ENCODE data around the gene PTPN2. TPM values are rescaled to one million over a fixed set of nuclear protein-coding genes. Genes with fewer than 3 reads are reported as not detected.
"Not testable (repeated sequence)": the region's sequence is repeated elsewhere in the genome, so short reads cannot be mapped to it uniquely, and the experiment has no call there.

Gene PTPN2
- total RNA-seq, 3 donors from 2014 or later (not counting 1 experiment from before 2014, with no cell fraction given), result 110 to 115 (median 112) TPM

DNA sequence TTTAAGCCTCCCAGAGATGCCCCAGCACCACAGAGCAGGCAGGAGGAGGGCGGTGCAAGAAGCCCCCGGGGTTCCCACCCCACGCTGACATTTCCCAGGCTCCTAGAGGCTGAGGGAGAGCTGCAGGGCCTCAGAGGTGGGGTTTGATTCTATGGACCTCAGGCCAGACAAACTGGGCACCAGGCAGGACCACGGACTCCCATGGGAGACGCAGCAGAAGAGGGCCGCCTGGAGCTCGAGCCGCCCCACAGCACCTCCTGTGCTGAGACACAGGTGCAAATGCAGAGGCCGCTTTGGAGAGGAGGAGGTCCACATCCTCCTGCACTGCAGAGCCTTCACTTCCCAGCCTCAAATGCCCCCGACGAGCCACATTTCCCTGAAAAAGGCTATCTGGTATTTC, 118.5 kb downstream of the PTPN2 start:
- H3K4me1 Mint-ChIP-seq, result peaks cover 0 to 4% of the 10 kb centered on the region in 2 donors
- no peaks in the 10 kb centered on the region for H3K27me3 ChIP-seq (ENCODE audit: control insufficient read depth, insufficient read depth, low read length)
- H3K36me3 Mint-ChIP-seq, result no peaks in the 10 kb centered on the region
- ATAC-seq (no peak), DNase-seq (no peak)
- H3K36me3 ChIP-seq (ENCODE audit: control insufficient read depth, insufficient read depth, low read length), result no peaks in the 10 kb centered on the region
- no peak overlapping the region for H3K27ac Mint-ChIP-seq
- H3K9me3 Mint-ChIP-seq, result no peaks in the 10 kb centered on the region
- intact Hi-C loops (cut with micrococcal nuclease), result no loop called here
- no peaks in the 10 kb centered on the region for H3K27me3 Mint-ChIP-seq (ENCODE audit: low read depth in 2 of 2)
- TF ChIP-seq, protein P1, sequence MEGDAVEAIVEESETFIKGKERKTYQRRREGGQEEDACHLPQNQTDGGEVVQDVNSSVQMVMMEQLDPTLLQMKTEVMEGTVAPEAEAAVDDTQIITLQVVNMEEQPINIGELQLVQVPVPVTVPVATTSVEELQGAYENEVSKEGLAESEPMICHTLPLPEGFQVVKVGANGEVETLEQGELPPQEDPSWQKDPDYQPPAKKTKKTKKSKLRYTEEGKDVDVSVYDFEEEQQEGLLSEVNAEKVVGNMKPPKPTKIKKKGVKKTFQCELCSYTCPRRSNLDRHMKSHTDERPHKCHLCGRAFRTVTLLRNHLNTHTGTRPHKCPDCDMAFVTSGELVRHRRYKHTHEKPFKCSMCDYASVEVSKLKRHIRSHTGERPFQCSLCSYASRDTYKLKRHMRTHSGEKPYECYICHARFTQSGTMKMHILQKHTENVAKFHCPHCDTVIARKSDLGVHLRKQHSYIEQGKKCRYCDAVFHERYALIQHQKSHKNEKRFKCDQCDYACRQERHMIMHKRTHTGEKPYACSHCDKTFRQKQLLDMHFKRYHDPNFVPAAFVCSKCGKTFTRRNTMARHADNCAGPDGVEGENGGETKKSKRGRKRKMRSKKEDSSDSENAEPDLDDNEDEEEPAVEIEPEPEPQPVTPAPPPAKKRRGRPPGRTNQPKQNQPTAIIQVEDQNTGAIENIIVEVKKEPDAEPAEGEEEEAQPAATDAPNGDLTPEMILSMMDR (IDR thresholded peaks at IDR 0.05), result no peak
- H3K27ac ChIP-seq (ENCODE audit: low read length), result no peak overlapping the region
- H3K4me3 ChIP-seq (ENCODE audit: low read length), result no peak overlapping the region
- H3K4me3 Mint-ChIP-seq, result no peak overlapping the region
- no peaks in the 10 kb centered on the region for H3K9me3 ChIP-seq (ENCODE audit: control insufficient read depth, insufficient read depth, low read length)
- WGBS (ENCODE audit: insufficient coverage), result 93% methylated on average over 11 of the region's 11 CpGs
- H3K4me1 ChIP-seq (ENCODE audit: control insufficient read depth, insufficient read depth, low read length), result no peaks in the 10 kb centered on the region

DNA sequence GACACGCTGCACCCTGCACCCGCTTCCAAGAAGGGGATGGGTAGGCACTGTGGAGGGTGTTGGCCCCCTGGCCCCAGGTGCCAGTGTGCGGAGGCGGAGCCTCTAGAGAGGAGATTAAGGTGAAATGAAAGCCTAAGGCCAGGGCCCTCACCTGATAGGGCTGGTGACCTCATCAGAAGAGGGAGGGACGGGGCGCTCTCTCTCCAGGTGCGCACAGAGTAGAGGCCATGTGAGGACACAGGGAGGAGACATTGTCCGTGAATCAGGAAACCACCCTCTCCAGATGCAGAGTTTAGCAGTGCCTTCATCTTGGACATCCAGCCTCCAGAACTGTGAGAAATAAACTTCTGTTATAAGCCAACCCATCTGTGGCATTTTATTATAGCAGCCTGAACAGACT, 118.9 kb downstream of the PTPN2 start:
- Mint-ChIP-seq H3K4me3 (no peak overlapping the region), H3K36me3 (no peaks in the 10 kb centered on the region), H3K4me1 (peaks cover 0 to 4% of the 10 kb centered on the region in 2 donors), H3K9me3 (no peaks in the 10 kb centered on the region), H3K27me3 (ENCODE audit: low read depth in 2 of 2) (no peaks in the 10 kb centered on the region), H3K27ac (no peak overlapping the region)
- WGBS (ENCODE audit: insufficient coverage), result 96% methylated on average over 8 of the region's 8 CpGs
- ATAC-seq (no peak), DNase-seq (no peak)
- no peaks in the 10 kb centered on the region for H3K36me3 ChIP-seq (ENCODE audit: control insufficient read depth, insufficient read depth, low read length)
- TF ChIP-seq, protein P1 (IDR thresholded peaks at IDR 0.05), result no peak
- intact Hi-C loops (cut with micrococcal nuclease), result no loop called here
- no peak overlapping the region for H3K27ac ChIP-seq (ENCODE audit: low read length)
- H3K4me1 ChIP-seq (ENCODE audit: control insufficient read depth, insufficient read depth, low read length), result no peaks in the 10 kb centered on the region
- H3K27me3 ChIP-seq (ENCODE audit: control insufficient read depth, insufficient read depth, low read length), result no peaks in the 10 kb centered on the region
- H3K9me3 ChIP-seq (ENCODE audit: control insufficient read depth, insufficient read depth, low read length), result no peaks in the 10 kb centered on the region
- H3K4me3 ChIP-seq (ENCODE audit: low read length), result no peak overlapping the region

GRCh38 chr18:12758566-12758965, 125.5 kb downstream of the PTPN2 start:
- H3K4me1 Mint-ChIP-seq; H3K9me3 Mint-ChIP-seq; DNase-seq; H3K27ac Mint-ChIP-seq; H3K27ac ChIP-seq (ENCODE audit: low read length); H3K36me3 Mint-ChIP-seq; intact Hi-C loops (cut with micrococcal nuclease); ATAC-seq; H3K4me3 ChIP-seq (ENCODE audit: low read length); H3K36me3 ChIP-seq (ENCODE audit: control insufficient read depth, insufficient read depth, low read length); H3K4me1 ChIP-seq (ENCODE audit: control insufficient read depth, insufficient read depth, low read length); H3K4me3 Mint-ChIP-seq; H3K9me3 ChIP-seq (ENCODE audit: control insufficient read depth, insufficient read depth, low read length); H3K27me3 Mint-ChIP-seq (ENCODE audit: low read depth in 2 of 2); H3K27me3 ChIP-seq (ENCODE audit: control insufficient read depth, insufficient read depth, low read length): not testable (repeated sequence)
- WGBS (ENCODE audit: insufficient coverage), result 88% methylated on average over 1 of the region's 3 CpGs

DNA sequence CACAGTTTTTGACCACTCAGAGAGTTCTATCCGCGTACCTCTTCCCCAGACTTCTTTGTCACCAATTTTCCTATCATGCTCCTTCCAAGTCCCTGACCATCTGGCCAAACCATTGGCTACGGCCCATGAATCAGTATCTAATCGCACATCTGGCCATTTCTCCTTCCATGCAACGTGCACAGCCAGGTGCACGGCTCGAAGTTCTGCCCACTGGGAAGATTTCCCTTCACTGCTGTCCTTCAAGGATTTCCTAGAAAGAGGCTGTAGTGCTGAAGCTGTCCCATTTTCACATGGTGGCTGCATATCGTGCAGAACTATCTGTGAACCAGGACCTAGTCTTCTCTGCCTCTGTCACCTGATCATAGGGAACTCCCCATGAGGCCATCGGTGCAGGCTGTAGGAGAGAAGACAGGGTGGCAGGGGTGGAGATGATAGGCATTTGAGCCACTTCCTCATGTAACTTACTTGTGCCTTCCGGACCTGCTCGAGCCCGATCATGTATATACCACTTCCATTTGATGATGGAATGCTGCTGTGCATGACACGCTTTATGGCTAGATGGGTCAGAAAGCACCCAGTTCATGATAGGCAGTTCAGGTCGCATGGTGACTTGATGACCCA, 127.3 kb downstream of the PTPN2 start:
- H3K36me3 Mint-ChIP-seq; H3K9me3 Mint-ChIP-seq; H3K4me3 ChIP-seq (ENCODE audit: low read length); H3K4me3 Mint-ChIP-seq; H3K4me1 Mint-ChIP-seq; intact Hi-C loops (cut with micrococcal nuclease); ATAC-seq; H3K27ac Mint-ChIP-seq; H3K27ac ChIP-seq (ENCODE audit: low read length); H3K36me3 ChIP-seq (ENCODE audit: control insufficient read depth, insufficient read depth, low read length); H3K27me3 ChIP-seq (ENCODE audit: control insufficient read depth, insufficient read depth, low read length); DNase-seq; H3K27me3 Mint-ChIP-seq (ENCODE audit: low read depth in 2 of 2); H3K4me1 ChIP-seq (ENCODE audit: control insufficient read depth, insufficient read depth, low read length); H3K9me3 ChIP-seq (ENCODE audit: control insufficient read depth, insufficient read depth, low read length): not testable (repeated sequence)
- WGBS (ENCODE audit: insufficient coverage), result 92% methylated on average over 14 of the region's 14 CpGs

- ATAC-seq; H3K4me3 Mint-ChIP-seq; H3K9me3 ChIP-seq (ENCODE audit: control insufficient read depth, insufficient read depth, low read length); H3K4me1 Mint-ChIP-seq; H3K9me3 Mint-ChIP-seq; H3K27me3 Mint-ChIP-seq (ENCODE audit: low read depth in 2 of 2); intact Hi-C loops (cut with micrococcal nuclease); H3K4me3 ChIP-seq (ENCODE audit: low read length); H3K36me3 ChIP-seq (ENCODE audit: control insufficient read depth, insufficient read depth, low read length); H3K36me3 Mint-ChIP-seq; DNase-seq; H3K4me1 ChIP-seq (ENCODE audit: control insufficient read depth, insufficient read depth, low read length); H3K27ac ChIP-seq (ENCODE audit: low read length); H3K27ac Mint-ChIP-seq; H3K27me3 ChIP-seq (ENCODE audit: control insufficient read depth, insufficient read depth, low read length): not testable (repeated sequence)
- 98% methylated on average over 6 of the region's 6 CpGs for WGBS (ENCODE audit: insufficient coverage)
These were observed 128.4 kb downstream of the PTPN2 start for GRCh38 chr18:12755606-12756005.

Measured in natural killer cell (primary cell).